Fibroblast of skin of right biceps (primary cell): Measurements from ENCODE around the gene KLC4.
"Not testable (repeated sequence)": the region's sequence is repeated elsewhere in the genome, so short reads cannot be mapped to it uniquely, and the experiment has no call there.

Experiments
- DNase-seq: peaks from one replicate; pipeline ENCODE4 v3.0.0-alpha.2; 2013

The KLC4 gene

DNA sequence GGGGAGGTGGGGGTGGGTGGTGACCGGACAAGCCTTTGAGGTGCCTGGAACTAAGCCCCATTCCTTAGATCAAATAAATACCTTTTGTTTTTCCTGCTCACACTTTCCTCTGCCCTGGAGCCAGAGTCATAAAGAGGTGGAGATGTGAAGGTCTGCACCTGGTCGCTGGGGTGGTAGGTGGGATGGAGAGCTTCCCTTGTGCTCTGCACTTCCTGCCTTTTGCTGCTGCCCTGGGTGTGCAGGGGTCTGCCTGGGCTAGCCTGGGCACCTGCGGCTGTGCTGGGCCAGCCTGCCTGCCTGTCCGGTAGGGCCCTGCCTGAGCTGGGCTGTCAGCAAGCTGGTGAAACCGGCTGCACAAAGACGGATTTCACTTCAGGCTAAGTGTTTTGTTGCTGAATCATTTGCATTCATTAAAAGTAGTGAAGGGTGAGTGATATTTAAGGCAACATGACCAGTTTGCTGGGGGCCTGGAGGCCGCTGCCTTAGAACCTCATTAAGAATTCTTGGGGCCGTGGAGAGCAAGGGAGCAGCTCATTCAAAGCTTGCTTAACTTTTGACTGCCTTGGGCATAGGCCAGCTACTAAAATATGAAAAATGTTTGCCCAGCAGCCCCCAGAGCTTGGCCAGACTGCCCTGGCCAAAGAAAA lies 37.1 kb downstream of the KLC4 start:
- DNase-seq: peak; percentile 89

DNA sequence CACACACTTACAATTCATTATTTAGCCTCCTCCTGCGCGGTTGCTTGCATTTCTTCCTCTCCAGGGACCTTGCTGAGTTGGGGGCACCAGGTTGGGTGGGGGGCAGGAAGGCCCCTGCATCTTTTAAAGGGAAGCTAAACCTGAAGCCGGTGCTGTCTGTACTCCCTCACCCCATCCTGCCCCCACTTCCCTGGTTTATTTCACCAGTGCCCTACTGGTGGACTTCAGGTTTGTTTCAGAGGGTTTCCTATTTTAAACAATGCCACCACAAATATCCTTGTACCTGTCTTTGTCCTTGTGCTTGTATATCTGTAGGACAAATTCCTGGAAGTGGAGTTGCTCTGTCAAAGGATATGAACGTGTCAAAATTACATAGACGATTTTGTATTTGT lies 37.7 kb downstream of the KLC4 start:
- no peak for DNase-seq

DNA sequence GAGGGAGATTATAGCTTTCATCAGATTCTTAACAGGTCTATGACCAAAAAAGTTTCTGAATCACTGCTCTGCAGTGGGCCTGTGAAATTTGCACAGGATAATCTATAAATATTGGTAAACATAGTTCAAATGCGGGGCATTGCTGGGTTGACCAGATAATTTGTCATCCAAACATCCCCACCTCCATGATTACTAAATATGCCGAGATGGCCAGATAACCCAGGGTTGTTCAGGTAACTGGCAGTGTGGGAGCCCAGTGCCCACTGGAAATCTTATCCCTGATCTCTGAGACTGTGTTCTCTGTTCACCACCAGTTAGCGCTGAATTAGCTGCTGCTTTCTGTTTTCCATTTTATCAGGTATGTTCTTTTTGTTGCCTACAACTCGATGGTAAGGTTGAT lies 38.1 kb downstream of the KLC4 start:
- DNase-seq: no peak

DNA sequence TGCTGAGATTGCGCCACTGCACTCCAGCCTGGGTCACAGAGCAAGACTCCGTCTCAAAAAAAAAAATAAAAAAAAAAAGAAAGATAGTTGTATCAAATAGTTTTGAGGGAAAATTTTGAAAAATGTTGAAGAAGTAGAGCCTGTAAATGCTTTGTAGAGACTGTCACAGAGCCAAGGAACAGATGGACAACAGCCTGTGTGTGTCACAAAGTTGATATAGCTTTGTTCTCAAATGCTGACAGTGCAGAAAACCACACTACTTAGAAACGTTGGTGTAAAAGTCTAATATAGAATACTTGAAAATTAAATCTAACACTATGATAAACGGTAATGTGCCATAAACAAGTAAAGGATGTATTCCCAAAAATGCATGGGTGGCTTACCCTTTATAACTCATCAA lies 42.1 kb downstream of the KLC4 start:
- no peak for DNase-seq

DNA sequence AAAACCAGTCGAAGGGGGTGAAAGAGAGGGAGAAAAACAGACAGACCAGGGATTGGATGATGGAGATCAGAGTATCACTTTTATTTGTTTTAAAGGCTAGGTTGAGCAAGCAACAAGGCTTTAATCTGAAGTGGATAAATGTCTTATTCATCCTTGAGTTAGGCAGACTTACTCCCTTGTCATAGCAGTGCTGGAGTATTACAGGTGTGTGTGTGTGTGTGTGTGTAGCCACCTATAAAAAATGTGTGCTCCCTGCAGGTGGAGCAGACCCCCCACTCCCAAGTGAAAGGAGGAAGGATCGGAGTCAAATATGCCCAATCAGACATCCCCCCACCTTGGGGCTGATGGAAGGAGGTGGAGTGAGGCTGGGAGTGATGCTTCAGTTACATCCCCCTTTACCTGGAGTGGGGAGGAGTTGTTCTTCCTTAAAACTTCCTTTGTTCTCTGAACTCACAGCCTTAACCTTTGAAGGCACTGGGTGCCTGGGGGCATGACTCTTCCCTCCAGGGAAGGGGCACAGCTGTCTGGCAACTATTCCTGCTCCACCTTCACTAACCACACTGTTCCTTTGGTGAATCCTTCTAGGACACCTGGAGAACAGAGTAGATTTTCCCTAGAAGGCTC lies 43.9 kb downstream of the KLC4 start:
- DNase-seq: no peak

DNA sequence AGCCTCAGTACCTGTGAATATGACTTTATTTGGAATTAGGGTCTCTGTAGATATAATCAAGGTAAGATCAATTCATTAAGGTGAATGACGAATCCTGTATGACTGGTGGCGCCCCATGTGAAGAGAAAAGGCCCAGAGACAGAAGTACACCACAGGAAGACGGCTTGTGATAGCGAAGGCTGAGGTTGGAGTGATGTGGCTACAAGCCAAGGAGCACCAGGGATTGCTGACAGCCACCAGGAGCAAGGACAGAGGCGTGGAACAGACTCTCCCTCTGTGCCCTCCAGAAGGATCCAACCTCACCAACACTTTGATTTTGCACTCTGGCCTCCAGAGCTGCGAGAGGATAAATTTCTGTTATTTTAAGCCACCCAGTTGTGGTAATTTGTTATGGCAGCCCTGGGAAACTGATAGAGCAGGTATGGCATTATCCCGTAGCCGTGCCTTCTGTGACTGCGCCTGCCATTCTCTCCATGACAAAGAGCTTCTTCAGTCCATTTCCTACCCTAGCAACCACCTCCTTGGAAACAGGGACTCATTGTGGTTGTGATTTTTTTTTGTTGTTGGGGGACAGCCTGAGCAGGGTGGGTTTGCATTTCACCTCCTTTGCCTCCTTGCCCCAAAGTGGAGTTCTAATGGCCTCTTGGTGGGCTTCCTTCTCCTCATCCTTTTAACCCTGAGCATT lies 46.2 kb downstream of the KLC4 start:
- DNase-seq: no peak

DNA sequence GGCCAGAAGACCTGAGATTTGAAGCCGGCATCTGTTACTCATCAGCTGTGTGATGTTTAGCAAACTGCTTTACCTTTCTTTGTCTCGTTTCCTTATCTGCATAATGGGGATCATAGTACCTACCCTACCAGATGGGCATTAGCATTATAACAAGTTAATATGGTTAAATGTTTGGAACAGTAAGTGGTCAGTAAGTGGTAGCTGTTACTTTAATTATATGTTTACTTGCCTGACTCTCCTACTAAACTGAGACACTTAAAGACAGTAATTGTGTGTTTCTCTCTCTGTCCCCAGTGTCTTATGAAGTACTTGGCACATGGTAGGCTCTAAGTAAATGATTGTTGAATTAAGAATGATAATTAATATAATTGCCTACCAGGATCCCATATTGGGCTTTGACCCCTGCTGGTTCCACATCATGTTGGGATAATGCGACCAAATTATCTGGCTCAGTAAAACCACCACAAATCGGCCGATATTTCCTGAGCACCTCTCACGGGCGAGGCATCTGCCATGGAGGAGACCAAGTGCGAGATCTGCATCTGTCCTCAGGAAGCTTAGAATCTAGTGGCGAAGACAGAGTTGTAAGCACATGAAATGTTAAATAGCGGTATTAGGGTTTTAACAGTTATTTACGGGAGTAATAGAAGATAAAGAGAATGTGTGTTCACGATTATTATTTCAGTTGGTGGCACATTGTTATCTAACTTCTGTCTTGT lies 48.1 kb downstream of the KLC4 start:
- no peak for DNase-seq

DNA sequence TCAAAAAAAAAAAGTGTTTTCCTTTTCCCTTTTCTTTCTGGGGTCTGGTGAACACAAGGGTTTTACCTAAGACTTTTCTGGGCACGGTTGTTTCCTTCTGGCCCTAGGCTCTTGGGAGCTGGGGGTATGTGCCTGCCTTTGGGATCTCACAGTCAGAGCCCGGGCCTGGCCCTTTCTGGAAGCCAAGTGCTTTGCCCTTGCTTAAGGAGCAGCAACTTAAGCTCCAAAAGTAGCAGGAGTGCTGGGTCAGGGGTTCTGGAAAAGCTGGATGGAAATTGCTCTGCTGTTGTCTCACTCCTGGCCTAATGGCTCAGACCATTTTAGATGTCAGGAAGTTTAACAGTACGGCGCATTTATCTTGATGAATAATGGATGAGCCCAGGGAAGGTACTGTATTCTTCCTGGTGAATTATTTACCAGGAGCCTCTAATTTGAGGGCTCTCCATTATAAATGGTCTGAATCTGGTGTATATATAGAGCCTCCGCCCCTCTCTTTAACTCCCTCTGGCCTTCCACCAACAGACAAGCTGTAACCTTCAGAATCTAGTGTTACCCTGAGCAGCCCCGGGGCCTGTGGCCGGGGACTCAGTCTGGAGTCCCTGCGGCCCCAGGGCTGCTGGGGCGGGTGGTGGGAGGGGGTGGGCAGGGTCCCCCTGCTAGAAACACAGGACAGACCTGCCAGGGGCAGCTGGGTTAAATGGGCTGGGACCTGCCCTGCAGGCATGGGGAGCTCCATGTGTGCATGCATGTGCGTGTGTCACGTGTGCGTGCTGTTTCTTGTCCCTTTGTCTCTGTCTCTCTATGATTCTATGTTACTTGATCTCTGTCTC lies 54.2 kb downstream of the KLC4 start:
- peak; percentile 57 for DNase-seq

DNA sequence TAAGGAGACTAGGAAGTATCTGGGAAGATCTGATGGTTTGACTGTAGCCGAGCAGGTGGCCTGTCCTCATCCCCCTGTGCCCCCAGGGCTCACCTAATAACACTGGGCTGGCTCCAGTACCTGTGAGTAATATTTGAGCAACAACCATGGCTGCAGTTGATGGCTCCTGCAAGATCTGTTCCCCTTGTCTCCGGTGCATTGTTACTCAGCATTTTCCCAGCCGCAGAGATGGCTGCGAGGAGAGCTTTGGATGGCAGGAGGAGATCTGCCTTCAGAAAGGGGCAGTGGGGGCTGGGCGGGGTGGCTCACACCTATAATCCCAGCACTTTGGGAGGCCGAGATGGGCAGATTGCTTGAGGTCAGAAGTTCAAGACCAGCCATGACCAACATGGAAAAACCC lies 55.9 kb downstream of the KLC4 start:
- DNase-seq: peak; percentile 59

DNA sequence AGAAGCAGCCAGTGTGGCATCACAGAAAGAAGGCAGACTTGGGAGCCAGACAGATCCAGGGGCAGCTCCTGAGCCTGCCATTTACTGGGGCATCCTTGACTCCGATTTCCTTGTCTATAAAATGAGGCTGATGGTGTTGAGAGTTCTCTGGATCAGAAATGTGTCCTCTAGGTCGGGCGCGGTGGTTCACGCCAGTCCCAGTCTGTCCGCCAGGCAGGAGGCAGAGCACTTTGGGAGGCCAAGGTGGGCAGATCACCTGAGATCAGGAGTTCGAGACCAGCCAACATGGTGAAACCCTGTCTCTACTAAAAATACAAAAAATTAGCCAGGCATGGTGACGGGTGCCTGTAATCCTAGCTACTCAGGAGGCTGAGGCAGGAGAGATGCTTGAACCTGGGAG lies 58.0 kb downstream of the KLC4 start:
- DNase-seq: not testable (repeated sequence)

DNA sequence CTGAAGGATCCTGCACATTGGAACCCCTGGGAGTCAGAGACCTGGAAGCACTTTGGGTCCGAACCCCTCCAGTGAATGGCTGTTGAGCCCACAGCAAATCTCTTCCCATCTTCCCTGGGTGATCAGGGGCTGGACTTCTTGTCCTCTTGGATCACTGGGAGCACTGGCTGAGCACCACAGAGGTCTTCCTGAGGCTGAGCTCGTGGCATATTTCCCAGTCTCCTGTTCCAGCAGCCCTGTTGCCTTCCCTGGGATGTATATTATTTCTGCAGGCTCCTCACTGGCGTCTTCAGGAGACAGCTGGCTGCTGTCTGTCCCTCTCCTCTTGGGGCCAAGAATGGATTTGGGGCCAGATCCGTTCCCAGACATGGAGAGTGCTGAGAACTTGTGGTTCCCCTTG lies 60.1 kb downstream of the KLC4 start:
- DNase-seq: no peak

DNA sequence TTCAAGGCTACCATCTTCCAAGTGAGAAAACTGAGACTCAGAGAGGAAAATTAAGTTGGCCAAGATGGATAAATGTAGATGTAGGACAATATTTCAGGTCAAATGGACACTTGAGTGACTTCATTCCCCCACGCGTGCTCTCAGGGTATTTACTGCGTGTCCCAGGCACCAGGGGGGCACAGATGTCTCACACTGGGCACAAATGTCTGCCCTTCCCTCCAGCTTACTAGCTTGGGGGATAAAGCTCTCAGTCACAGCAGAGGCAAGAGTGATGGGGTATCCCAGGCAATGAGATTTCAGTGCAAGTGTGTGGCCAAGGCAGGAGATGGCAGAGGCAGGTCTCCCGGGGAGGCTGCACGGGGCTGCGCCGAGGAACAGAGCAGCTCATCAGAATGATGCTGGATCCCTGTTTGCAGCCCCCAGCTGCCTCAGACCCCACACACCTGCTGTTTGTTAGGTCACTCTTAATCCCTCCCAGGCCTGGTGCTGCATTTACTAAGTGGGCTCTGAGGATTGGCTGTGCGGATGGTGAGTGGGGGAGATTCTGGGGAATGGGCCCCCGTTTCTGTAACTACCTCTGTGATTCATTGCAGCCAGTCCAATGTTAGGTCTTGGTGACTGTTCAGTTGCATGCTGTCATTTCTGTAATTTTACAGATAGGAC lies 60.8 kb downstream of the KLC4 start:
- no peak for DNase-seq

DNA sequence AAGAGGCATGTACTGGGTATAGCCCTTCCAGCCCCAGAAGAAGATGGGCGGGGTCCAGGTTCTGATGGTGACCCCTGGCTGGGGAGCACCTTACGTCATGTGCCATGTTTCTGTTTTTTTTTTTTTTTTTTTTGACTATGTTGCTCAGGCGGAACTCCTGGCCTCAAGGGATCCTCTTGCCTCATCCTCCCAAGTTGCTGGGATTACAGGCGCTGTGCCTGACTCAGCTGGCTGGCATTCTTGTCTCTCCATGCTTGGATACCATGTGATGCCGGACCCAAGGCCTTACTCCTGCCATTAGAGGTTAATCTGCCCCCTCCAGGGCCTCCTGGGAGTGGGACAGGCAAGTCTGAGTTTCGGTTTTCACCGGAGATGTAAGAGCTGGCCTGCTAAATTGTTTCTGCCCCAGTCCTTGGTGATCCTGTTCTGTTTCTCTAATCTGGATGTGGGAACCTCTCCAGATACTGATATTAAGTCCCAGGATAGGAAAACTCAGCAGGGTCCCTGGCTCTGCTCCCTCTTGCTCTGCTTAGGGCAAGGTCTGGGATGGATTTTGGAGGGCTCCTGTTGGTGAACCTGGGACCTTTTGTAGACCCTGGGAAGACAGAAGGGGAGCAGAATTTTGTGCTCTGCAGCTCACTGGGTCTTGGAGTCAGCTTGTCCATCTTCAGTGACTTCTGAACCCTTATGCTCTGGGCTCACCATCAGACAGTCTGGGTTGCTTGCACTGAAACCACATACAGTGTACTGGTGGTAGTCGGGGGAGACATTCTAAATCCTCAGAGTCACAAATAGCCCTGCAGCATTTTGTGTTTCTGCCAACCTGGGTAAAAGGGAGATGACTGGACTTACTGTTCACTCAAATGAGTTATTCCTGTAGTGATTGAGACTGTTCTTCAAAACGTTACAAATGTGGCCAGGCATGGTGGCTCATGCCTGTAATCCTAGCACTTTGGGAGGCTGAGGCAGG lies 61.8 kb downstream of the KLC4 start:
- DNase-seq: peak; percentile 99

DNA sequence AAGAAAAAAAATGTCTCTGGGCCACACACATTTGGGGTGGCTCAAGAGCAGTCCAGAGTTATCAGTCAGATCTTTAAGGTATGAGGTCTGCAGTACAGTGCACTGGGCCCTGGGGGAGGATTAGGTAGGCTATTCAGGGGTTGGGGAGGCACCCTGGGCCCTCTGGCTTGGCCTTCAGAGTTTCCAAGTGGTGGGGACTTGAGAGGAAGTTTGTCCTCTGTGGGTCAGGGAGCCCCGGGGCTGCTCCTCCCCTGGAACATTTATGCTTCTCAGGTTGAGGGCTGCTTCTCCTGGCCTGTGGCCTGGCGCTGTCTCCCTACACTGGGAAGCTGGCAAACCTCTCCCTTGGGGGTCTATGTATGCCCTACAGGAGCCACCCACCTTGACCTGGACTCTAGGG lies 62.7 kb downstream of the KLC4 start:
- no peak for DNase-seq

DNA sequence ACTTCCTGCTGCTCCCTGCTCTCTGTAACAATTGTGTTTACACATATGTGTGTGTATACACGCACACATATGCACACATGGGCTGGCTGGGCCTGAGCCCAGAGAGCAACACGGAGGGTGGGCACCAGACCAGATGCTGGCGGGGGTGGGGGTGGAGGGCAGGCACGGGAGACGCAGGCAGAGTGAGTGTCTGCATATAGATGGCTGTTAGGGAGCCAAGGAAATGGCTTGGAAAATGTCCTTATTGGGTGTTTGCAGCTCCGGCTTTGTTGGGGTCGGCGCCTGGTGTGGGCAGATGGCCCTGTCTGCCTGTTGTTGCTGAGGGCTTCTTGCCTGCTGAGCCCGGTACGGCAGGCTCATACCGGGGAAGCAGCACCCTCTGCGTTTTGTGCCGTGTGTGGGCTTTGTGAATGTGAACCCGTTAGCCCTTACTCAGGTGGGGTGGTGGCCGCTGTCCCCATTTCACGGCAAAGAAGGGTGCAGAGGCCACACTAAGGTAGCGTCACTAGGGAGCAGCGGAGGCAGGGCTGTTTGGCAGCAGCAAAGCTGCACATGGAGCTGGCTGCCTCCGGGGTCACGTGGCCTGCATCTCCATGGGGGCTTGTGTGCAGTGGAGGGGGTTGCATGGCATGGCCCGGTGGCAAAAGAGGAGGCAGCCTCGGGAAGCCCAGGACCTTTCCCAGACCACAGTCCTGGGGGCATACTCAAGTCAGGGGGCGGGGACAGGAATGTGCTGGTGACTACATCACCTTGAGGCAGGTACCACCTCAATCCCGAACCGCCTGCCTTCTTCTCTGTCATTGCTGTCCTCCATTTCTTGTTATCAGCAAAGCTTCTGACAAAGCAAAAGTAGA lies 64.3 kb downstream of the KLC4 start:
- no peak for DNase-seq

DNA sequence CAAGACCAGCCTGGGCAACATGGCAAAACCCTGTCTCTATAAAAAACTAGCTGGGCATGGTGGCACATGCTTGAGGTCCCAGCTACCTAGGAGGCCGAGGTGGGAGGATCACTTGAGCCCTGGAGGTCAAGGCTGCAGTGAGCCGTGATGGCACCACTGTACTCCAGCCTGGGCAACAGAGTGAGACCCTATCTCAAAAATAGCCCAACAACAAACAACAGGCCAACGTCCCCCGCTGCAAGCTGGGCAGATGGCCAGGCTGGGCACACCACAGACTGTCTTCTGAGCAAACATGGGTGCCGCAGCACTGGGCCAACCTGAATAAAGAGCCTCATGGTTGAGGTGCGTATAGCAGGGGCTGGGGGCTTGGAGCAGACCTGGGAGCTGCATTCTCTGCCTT lies 65.0 kb downstream of the KLC4 start:
- no peak for DNase-seq
